GM18508 (cell line): ENCODE measurements around the gene MS4A15.
"Not testable (repeated sequence)": the region's sequence is repeated elsewhere in the genome, so short reads cannot be mapped to it uniquely, and the experiment has no call there.

Experiments used
- ATAC-seq: cut with Tn5 transposase; IDR thresholded peaks from one replicate; pipeline ENCODE4 v1.9.1; 2021; ENCODE audit warnings: moderate number of reproducible peaks; ENCODE audit not compliant: insufficient read depth, unreplicated experiment

Gene MS4A15

DNA sequence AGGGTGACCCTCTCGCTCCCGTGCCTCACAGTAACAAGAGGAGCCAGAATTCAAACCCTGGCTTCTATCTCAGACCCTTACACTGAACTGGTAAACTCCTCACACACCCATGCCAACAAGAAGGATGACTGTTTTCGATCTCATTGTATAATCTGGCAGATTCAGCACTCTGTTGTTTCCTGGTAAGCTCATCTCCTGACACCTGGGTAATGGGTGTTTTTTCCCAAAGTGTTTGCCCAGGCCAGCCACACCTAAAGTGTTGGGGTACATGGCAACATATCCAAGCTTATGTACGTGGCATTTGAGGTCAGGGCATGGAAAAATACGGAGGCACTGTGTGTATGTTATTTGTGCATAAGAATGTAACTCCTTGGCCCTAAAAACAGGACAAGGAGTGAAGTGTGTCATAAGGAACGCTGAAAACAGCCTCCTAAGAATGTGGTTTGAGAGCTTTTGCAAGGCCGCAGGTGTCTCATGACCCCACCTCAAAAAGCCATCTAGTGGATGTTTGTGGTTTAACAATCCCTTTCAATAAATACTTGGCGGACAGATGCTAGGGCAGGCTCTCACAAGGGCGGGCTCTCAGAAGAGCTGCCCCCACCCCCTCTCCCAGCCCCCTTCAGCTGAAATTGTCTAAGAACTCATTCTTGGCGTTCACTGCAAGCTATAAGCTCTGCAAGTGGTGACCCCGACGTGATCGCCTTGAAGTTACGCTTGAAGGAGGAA, at the start of gene MS4A15:
Gene MS4A15, plus strand, starts transcription at position 561 of the 726 bp plus-strand sequence. CDS start 6,867 bp downstream, outside the sequence.
- no peak for ATAC-seq

GRCh38 chr11:60706931-60707330, 49.7 kb upstream of the MS4A15 start:
- ATAC-seq: no peak

GRCh38 chr11:60710482-60710881, 46.2 kb upstream of the MS4A15 start:
- ATAC-seq: no peak

DNA sequence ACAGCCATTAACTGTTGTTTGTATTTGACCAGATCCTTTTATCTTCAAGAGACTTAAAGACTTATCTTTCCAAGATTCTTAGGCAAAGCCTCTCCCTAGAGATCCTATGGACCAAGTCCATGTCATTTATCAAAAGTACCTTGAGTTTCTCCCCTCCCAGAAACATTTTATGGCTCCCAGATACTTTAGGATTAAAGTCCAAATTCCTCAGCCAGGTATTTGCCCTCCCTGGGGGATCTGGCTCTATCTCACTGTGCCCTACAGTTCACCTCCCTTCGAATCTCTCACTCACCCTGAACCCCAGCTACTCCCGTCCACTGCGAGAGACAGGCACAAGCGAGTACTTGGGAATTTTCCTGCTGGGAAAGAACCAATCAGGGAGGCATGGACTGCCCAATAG, 45.4 kb upstream of the MS4A15 start:
- no peak for ATAC-seq

DNA sequence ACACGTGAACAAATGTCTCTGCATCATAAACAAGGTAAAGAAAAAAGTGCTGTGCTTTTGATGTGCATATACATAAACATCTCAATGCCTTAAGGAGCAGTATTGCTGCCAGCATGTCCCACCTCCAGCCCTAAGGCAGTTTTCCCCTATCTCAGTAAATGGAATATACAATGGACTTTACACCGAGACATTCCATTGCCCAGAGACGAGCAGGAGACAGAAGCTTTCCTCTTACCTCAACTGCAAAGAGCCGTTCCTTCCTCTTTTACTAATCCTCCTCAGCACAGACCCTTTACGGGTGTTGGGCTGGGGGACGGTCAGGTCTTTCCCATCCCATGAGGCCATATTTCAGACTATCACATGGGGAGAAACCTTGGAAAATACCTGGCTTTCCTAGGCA, 43.2 kb upstream of the MS4A15 start:
- ATAC-seq: not testable (repeated sequence)

DNA sequence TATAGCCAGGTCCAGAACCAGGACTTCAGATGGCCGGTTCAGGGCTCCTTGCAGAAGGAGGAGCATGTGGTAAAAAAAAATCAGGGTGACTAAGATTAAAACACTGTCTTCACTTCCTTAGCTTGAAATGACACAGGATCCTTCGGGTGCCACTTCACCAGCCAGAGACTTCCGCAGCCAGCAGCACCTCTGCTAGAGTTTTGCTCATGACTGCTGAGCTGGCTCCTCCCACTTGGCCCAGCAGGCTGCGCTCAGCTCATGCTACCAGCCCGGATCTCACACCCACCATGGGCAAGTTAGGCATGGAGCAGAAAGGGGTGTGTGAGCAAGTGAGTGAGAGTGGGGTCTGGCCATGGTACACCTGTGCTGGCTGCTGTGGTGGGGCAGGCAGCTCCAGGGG, 38.7 kb upstream of the MS4A15 start:
- ATAC-seq: no peak

DNA sequence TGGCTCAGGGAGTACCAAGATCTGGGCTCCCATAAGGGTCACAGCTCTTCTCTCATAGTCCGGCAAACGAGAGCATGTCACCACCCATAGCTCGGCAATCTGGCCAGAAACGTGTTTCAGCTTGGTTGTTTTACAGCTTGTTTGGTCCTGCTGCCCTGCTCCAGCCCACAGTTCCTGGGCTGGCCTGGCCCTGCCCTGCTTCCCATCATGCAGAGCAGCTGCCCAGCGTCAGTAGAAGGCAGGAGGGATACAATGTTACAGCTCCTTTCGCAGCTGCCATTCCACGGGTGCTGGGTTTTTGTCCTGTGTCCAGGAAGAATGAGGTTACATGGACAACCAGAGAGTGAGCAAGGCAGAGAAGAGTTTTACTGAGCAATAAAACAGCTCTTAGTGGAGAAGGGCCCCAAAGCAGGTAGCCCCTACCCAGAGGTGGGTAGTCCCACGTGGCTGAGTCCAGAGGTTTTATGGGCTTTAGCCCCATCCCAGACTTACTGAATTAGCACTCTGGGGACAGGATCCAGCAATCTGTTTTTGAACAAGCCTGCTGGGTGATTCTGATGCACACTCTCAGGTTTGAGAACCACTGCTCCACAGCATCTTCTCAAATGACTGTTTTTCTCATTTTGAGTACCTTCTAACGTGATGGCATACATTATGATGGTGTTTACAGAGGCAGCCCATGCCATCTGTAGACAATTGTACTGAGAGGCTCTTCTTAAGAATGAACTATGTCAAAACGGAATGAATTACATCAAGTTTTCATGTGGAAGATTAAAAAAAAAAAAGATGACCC, 37.9 kb upstream of the MS4A15 start:
- ATAC-seq: no peak

DNA sequence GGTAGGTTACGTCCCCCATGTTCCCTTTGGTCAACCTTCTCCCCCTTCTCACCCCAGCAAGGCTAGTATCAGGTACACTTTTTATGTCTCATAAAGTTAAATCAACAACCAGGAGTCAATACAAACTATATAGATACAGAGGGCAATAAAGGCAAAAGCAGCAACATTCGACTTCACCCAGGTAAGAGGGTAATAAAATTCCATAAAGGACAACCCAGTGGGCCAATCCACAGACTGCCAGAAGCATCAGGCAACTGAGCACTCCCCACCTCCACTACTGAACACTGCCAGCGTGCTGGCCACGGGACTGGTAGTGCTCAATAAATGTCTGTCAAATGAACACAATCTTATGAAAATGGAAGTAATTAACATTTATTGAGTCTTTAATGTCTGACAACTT, 37.3 kb upstream of the MS4A15 start:
- ATAC-seq: no peak

DNA sequence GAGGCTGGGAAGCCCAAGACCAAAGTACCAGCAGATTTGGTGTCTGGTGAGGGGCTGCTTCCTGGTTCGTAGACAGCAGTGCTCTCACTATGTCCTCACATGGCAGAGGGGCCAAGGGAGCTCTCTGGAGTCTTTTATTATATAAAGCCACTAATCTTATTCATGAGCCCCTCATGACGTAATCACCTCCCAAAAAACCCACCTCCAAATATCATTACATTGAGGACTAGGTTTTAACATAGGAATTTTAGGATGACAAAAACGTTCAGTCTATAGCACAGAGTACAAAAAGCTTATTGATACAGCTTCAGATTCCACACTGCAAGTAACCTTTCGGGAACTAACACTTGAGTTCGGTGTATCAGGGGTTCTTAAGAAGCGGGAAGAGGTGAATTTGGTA, 36.2 kb upstream of the MS4A15 start:
- no peak for ATAC-seq

DNA sequence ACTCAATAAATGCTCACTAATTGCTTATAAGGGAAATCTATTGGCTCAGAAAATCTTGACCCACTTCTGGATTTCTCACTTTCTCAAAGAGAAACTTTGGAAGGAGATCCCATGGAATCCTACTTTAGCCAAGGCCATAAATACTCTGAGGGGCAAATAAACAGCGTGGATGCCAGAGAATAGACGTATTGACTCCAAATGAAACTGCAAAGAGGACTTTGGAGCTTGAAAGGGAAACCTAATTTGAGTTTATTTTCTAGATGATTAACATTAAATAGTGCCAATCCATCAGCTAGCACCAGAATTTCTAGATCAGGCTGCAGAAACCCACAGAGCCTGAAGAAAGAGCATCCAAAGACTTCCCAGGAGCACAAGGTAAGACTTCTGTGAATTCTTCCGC, 32.2 kb upstream of the MS4A15 start, which contains the start of gene MS4A18:
Gene MS4A18, plus strand, starts transcription at position 301 of the 400 bp plus-strand sequence.
- ATAC-seq: no peak

GRCh38 chr11:60725592-60725991, 31.1 kb upstream of the MS4A15 start:
- ATAC-seq: no peak

DNA sequence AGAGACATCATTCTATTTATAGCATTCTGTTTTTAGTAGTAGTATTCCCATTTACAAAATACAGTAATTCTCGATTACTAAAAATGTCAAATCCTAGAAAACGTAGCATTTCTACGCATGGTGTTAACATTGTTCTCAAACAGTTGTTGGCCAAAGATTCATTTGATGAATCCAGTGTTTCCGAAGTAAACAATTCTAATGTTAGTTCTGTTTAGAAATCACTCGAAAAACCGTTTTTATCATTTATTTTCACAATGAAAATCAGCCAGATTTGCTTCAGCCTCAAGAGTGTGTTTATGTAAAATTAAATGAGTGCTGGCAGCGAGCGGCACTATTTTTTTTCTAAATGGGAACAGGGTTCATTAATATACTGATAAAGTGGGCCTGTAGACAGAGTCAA, 25.1 kb upstream of the MS4A15 start:
- no peak for ATAC-seq

- ATAC-seq: no peak
Measured at GRCh38 chr11:60734279-60734678, 22.4 kb upstream of the MS4A15 start.

DNA sequence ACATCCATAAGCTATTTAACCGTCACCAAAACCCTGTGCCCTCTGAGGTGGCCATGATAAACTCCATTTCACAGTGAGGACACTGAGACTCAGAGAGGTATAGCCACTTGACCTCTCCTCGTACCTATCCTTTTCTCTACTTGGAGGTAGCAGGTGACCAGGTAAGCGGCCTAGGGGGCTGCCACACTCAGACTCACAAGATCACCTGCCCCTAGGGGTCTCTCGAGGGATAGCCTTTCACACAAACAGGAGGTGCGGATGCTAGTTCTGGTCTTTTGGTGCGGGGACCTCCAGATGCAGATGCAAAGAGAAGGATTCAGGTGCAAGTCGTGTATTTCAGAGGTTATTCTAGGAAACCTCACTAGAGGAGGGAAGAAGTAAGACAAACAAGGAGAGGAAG, 17.6 kb upstream of the MS4A15 start:
- no peak for ATAC-seq

- no peak for ATAC-seq
Measured at GRCh38 chr11:60740573-60740972, 16.1 kb upstream of the MS4A15 start.

DNA sequence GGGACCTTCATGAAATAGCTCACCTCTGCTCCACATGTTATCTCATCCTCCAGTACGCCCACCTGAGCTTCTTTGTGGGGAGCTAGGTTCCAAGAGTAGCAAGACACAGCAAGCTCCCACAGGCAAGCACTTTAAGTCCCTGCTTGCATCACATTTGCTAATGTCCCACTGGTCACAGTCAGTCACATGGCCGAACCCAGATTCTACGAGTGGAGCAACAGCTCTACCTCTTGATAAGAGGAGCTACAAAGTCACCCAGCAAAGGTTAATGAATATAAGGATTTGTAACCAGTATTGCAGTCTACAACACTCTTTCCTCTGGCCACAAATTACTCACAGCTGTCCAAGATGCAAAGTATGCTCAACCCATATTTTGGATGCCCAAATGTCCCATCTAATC, 15.2 kb upstream of the MS4A15 start:
- no peak for ATAC-seq

DNA sequence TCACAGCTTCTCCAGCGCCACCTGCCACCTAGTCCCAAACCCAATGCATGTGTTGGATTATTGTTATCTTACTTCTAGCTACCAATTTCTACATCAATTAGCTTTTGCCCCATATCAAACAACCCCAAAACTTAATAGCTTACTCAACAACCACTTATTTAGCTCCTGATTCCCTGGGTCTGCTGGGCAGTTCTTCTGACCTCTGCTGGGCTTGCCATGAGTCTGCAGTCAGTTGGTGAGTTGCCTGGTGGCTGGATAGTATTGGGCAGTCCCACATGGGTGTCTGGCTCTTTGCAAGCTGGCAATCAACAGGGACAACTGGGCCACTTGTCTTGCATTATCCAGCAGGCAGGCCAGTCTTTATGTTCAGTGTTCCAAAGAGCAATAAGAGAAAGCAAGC, 13.6 kb upstream of the MS4A15 start:
- no peak for ATAC-seq

DNA sequence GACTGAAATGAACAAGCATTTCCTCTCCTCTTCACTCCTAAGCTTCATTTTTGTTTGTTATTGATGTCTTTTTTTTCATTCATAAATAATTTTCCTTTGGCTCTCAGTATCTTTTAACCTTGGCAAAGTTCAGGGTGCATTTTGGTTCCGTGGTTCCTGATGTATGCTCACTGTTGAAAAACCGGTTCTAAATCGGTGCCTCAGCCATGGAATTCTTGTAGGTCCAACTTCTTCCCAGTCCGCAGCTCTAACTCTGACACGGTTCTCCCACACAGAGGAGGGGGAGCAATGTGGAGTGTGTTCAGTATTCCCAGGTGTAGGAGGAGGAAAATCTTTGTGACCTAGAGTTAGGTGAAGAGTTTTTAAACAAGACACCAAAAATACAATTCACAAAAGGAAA, 12.6 kb upstream of the MS4A15 start:
- ATAC-seq: no peak

DNA sequence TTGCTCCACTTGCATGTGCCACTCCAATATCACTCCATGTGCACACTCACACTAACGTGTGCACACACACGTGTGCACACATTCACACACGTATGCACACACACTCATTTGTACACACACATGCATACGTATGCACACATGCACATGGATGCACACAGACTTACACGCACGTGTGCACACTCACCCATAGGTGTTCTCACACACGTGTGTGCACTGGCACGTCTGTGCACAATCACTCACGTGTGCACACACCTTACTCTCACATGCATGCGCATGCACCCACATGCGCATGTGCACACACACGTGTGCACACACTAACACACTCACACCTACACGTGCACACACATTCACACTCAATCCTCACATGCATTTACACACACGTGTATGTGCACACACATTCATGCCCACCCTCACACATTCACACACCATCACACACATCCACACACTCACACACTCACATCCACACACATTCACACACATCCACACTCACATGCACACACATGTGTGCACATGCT, 9.3 kb upstream of the MS4A15 start:
- no peak for ATAC-seq

DNA sequence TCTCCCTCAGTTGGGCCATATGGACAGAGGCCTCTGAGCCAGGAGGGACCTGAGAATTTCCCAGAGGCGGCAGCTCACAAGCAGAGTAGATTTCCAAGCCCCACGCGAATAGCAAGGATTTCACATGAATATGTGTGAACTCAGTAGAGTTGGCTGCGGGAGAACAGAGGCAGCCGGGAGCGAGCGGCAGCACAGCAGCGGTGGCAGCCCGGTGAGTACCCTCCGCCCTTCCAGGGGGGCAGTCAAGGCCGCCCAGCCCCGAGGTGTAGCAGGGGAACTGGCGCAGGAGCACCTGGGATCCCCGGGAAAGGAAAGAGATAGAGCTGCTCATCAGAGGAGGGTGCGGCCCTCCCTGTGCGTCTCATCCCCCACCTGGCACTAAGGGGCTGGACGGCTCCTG, 8.4 kb upstream of the MS4A15 start:
- ATAC-seq: no peak

- no peak for ATAC-seq
Measured at GRCh38 chr11:60748821-60749220, 7.8 kb upstream of the MS4A15 start.

DNA sequence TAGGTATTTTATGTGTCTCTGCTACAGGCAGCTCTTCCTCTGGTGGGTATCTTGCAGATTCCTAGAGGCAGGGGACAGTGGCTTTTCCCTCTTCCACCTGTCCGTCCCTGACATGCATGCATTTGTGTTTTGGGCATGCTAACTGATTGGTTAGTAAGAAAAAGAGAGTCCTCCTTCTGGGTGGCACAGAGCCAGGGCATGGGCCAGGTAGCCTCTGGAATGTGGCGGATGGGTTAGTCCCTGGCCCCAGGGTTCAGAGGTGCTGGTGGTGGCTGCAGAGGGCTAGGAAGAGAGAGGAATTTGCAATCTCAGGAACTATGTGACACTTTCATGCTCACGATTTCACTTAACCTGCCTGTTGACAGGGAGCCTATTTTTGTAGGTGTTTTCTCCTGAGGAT, 5.8 kb upstream of the MS4A15 start:
- no peak for ATAC-seq
